ENCODE measurements around the gene ABHD1.

The ABHD1 gene

DNA sequence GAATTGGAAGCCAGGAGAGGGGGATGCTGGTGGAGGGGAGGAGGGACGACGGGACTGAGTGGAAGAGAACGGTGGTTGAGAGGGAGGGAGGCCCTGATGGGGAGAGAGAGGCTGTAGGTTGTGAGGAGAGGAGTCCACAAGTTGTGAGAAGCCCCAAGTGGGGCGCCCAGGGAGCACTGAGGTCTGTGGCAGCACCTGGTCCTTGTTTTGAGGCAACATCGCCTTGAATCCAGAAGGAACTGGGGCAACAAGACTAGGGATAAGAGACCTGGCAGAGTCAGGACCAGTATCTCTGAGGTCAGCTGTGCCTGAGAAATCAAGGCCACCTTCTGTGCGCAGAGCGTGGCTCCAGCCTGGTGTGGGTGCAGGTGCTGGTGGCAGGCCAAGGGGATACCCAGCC, 14.5 kb downstream of the ABHD1 start:
- no peak for DNase-seq

DNA sequence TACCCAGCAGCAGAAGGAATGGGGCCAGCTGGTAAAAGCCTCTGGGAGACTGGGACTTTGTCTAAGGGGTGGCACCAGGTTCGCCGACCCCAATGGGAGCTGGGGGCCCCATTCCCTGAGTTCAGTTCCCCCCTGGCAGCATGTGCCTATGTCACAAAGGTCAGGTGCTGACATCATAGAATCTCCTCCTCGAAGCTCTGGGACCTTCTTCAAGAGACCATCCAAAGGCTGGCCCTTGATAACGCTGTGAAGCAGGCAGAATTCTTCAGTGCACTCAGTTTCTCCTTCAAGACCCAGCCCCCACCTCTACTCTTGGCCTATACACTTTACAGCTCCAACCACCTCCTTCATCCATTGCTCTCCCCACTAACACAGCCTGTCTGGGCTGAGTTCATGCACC, 15.7 kb downstream of the ABHD1 start, which contains the start of gene PRR30:
Gene PRR30, minus strand, starts transcription at position 101 of the 400 bp plus-strand sequence. CDS start 1,081 bp downstream, outside the sequence.
- DNase-seq, result no peak

DNA sequence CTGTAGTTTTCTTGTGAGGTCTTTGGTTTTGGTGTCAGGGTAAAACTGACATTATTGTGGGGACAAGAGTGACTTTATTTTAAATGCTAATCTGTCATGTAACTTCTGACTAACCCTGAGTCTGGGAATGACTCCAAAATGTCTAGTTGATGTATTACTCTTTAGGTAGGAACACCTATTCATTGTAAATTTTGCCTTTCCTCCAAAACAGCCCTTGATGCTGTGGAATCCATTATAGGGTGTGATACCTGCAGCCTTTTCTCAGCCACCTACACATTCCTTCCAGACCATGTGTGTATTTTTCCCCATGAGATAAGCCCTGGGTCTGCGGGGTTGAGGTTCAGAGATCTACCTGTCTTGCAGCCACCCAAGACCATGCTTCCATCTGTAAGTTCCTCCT, 19.7 kb downstream of the ABHD1 start:
- DNase-seq, result no peak

DNA sequence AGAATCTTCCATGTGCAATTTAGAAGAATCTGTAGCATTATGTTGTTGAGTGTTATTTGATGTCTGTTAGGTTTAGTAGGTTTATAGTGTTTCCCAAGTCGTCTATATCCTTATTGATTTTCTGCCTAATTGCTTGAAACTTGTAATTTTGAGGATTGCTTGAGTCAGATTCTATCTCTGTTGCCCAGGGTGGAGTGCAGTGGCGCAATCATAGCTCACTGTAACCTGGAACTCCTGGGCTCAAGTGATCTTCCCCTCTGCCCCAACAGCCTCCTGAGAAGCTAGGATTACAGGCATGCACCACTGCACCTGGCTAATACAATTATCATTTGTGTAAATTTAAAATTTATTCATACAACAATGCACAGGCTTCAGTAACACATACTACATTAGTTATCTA, 22.1 kb downstream of the ABHD1 start:
- DNase-seq, result no peak

DNA sequence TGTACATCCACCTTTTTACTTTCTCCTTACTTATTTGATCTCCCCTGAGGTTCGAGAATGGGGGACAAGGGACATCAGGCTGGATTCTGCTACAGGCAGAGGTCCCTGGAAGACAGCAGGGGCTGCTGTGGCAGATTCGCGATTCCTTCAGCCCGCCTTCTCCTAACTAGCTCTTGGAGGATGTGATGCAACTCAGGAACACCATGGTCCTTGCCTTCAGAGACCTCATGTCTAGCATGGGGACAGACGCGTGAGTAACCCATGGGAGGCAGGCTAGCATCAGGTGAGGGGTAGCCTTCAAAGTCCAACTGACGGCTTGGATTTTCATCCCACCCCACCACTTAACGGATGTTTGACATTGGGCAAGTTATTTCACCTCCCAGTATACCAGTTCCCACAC, 24.3 kb downstream of the ABHD1 start:
- DNase-seq, result no peak

DNA sequence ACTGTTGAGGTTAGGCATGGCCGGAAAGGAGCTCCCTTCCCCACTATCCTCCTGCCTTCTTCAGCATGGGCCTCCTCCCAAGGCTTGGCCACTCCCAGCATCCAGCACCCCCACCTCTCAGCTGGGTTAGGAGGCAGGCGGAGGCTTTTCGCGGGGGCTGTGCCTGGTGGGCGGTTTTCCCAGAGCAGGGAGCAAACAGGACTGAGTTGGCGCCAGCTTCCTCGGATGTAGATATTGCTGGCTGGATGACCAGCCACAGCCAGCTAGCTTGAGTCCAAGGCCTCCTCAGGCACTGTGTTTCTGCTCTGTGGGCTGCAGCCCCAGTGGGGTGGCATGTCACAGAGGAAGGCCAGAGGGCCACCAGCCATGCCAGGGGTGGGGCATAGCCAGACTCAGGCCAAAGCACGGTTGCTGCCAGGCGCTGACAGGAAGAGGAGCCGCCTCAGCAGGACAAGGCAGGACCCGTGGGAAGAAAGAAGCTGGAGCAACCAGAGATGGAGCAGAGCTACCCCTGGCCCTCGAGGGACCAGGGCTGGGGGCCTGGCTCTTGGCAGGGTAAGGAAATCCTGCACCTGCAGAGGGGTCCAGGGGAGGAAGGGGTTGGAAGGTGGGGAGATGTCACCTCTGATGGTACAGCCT, 25.3 kb downstream of the ABHD1 start, which contains the start of gene TCF23:
Gene TCF23, plus strand, starts transcription at position 204 of the 639 bp plus-strand sequence. Its CDS starts 130 bp downstream, at position 334.
- DNase-seq, result no peak

DNA sequence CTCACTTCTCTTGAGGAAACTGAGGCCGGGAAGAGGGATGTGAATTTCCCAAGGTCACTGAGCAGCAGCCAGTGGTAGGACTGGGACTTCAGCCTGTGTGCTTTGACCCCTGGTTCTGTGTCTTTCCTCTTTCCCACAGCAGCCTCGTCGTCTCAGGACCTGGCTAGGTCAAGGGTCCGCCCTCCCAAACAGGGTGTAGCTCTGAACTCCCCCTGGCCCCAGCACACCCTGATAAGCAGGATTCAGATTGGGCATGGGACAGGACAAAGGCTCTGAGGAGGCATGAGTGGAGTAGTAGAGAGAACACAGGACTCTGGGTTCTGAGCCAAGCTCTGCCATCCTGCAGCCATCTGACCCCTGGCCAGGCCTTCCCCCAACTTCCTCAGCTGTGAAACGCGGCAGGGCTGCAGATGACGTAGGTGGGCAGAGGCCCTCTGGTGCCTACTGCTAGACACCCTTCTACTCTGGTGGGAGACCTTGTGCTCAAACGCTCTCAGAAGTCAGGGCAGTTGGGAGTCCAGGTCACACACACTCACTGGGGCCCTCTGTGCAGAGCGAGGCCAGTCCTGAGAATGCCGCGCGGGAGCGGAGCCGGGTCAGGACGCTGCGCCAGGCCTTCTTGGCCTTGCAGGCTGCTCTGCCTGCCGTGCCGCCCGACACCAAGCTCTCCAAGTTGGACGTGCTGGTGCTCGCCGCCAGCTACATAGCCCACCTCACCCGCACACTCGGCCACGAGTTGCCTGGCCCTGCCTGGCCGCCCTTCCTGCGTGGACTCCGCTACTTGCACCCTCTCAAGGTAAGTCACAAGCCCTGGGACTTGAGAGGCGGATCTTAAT, 26.2 kb downstream of the ABHD1 start:
- no peak for DNase-seq

DNA sequence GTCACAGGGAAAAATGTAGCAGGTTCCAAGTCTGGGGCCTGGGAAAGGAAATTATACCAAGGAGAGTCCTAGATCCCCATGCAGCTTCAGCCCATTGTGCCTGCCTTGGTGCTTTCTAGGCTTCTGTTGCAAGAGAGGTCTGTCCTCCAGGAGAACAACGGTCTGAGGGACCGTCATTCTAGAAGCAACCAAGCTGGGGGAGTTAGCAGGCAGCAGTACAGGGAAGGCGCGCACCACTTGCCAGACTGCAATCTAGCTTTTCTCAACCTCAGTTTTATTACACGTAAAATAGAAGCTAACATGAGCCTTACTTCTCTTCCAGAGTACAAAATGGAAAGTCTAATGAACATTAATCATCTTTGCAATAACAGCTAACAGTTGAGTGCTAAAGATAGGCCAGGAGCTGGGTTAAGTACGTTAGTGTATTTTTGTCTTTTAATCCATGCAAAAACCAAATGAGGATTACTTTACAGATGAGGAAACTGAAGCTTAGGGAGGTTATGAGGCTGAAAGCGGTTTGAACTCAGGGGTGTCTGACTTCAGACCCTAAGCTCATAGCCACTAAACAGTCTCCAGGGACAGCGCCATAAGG, 27.1 kb downstream of the ABHD1 start:
- DNase-seq, result no peak

DNA sequence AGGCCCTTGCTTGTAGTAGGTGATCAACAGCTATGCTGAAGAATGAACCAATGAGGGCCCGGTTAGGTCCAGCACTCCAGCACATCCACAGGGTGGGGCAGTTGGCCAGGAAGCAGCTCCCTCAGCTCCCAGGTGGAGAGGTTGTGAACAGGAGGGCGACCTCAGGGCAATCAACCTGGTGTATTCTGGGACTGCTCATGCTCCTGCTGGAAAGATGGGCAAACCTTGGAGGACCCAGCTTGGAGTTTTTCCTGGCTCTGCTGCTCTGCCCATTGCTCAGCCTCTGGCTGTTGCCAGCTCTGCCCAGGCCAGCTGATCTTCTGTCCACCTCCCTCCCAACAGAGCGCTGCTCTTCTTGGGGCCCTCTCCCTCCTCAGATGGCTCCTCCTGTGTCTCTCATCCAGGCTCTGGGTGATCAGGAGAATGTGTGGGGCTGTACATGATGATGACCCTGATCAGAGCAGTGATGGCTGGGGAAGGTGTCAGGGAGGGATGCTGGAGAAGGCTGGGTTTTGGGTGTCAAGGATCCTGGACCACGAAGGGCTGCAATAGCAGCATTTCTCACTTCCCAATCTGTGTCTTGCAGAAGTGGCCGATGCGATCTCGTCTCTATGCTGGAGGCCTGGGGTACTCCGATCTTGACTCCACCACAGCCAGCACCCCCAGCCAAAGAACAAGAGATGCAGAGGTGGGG, 28.6 kb downstream of the ABHD1 start:
- DNase-seq, result no peak

DNA sequence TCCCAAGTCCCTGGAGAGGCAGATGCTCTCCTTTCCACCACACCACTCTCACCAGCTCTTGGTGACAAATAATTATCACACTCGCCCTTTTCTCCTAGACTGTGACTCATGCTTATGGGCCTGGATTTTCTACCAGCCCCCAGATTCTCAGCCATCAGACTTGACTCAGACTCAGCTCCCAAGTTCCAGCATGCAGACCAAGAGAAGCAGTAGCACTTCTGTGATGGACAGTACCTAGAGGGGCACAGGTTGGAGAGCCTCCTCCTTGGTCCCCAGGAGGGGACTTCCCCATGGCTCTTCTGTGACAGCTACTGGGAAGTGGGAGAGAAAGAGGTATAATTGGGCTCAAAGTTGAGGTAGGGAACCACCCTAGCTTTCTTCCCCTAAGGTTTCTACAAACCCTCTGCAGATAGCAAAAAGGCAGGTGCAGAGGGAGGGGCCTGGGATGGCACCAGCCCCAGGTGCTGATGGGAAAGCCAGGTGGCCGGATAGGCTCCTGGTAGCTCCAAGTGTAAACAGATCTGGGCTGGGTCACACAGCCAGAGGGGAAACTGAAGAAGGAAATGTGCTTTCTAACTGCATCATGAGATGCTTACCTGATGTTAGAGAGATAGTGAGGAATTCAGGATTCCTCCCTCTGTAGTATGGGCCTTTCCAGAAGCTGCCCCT, 29.3 kb downstream of the ABHD1 start:
- DNase-seq, result no peak

DNA sequence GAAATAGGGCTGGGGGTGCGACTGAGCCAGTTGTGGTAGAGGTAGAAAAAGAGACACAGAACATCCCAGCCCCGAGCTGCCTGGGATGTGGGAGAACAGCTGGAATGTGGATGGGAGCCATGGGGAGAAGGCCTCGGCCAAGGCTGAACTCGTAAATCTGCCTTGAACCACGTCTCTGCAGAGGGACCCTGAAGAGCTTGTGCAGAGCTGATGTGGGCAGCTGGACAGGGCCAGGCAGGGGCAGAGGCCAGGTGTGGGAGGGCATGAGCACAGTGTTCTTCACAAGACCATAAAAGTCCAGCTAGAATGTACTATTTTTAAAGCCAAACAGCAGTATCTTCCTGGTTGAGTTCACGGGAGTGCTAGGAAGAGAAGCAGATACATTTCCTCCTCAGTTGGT, 30.9 kb downstream of the ABHD1 start:
- no peak for DNase-seq

DNA sequence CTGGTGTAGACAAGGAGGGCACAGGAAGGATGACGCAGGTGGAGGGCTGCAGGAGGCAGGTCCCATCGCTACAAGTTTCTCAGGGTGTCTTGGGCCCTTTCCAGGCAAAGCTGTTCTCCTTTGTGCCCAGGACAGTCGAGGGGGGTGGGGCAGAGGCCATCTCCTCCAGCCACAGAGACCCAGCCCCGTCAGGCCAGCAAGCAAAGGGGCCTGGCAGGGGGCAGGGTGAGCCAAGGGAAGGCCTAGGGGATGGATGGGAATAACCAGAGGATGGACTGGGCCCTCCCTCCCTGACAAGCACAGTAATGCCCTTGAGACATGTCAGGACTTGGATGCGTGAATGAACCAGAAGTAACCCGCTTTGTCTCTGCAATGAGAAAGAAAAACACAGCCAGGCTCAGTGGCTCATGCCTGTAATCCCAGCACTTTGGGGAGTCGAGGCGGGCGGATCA, 31.5 kb downstream of the ABHD1 start:
- DNase-seq, result no peak

DNA sequence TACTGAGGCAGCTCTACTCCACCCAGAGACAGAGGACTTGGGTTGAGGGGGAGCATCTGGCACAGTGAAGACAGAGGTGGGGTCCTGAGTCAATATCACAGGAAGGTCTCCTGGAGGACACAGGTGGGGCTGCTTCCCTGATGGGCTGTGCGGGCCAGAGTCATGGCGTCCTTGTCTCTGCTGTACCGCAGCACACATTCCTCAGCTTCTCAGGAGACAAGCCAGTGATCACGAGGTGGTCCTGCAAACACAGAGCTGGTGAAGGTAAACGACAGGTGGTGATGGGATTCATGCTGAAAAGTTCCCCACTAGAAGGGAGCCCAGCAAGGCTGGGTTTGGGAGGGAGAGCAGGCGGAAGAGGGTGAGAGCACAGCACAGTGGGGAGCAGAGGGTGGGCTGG, 34.9 kb downstream of the ABHD1 start:
- no peak for DNase-seq

DNA sequence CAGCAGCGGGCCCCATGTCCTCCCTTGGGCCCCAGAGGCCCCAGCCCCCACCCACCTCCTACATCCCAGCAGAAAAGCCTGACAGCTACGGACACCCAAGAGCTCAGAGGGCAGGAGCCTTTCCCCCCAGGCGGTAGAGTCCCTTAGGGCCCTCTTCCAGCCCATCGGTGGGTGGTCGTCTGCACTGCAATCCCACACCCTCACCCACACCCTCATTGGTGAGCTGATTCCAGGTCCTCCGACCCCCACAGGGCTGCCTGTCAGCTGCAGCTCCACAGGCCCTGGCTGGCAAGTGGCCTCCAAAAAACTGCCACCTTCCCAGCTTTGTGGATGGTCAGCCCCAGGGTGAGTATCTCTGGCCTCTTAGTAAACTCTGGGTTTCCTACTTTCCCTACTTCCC, 35.7 kb downstream of the ABHD1 start:
- DNase-seq, result no peak

DNA sequence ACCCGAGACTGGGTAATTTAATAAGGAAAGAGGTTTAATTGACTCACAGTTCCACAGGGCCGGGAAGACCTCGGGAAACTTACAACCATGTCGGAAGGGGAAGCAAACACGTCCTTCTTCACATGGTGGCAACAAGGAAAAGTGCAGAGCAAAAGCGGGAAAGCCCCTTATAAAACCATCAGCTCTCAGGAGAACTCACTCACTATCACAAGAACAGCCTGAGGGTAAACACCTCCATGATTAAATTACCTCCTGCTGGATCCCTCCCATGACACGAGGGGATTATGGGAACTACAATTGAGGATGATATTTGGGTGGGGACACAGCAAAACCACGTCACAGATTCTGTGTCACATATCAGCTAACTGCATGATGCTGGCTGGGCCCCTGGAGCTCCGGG, 36.6 kb downstream of the ABHD1 start:
- DNase-seq, result no peak

DNA sequence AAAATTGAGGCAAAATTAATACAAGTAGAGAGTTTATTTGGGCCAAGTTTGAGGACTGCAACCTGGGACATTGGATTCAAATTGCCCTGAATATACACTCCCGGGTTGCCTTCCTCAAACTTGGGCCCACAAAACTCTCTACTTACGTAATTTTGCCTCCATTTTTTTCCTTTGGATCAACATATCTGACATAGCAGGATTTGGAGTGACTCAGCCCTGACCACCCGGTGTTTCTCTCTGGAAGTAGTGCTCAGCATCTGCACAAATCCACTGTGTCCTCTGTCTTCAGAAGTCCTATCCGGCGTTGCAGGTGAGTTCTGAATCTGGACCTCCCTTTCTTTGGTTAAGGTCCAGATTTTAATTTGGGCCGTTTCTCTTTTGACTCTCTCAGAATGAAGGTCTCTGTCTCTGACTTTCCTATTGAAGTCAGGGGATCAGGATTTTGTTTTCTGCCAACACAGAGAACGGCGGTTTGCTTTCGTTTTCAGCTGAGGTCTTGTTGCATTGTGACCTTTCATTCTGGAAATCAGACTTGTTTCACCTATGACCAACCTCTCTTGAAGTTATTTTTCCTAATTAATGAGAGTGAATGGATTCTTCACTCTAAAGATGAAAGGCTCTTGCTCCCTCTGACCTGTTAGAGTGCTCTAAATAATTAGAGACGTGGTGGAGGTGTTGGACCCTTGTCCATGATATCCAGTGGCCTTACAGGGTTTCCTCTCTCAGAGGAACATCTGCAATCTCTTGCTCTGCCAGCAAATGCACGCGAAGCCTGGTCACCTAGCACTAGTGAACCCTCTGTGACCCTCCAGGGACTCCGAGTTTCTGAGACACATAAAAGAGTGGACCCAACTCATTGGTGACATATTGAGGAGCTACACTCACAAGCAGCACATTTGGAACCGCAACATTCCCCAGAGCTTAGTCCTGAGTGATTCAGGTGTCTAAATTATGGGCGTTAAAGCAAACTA, 38.8 kb downstream of the ABHD1 start:
- DNase-seq, result no peak

DNA sequence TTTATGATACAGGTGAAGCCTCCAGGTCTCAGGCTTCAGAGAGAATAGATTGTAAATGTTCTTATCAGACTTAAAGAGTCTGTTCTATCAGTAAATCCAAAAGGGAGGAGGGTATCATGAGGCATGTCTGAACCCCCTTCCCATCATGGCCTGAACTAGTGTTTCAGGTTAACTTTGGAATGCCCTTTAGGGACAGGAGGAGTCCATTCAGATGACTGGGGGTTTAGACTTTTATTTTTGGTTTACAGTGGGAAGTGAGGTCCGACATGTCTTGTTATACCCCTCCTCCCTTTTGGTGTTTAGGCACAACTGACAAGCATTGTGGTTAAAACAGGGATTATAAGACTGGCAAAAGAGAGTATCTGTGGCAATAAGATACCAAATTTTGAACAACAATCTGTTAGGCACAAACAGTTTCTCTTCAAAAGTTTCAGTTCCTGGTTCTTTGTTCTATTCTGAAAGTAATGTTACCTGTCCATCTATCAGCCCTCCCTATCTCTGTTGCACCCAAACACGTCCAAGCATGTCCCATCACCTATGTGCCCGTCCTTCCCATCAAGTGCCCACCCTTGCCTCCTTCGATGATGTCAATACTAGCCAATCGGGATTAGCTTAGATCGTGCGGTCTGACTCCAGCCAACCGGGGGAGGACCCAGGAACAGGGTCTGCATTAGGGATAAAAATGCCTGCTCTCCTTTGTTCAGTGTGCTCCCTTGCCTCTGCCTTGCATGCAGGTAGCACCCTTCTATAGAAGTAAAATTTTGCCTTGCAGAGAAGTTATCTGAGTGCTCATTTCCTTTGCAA, 41.5 kb downstream of the ABHD1 start:
- DNase-seq, result no peak

DNA sequence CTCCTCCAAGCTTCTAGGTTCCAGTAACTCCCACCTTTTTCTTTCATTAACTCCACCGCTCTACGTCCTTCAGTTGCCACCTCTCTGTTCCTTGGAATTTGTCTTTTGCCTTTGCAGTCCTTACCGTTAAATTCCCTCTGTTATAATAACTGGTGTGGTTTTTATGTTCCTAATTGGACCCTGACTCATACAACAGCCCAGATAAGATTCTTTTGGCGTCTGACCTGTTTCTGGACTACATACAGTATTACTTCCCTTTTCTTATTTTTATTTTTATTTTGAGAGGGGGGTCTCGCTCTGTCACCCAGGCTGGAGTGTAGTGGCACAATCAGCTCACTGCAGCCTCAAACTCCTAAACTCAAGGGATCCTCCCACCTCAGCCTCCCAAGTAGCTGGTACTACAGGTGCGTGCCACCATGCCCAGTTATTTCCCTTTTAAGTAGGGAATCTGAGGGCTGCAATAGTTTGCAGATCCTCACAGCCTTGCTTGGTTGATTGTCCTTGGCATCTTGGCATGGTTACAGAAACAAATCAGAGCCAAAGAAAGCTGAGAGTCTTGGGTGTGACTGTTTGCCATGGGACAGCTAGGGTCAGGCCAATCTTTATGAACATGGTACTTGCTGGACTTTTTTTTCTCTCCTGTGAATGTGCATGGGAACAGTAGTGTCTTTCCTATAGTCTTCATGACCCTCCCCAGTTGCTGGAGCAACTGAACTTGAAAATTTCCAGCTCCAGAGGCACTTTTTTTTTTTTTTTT, 47.1 kb downstream of the ABHD1 start:
- DNase-seq, result no peak

DNA sequence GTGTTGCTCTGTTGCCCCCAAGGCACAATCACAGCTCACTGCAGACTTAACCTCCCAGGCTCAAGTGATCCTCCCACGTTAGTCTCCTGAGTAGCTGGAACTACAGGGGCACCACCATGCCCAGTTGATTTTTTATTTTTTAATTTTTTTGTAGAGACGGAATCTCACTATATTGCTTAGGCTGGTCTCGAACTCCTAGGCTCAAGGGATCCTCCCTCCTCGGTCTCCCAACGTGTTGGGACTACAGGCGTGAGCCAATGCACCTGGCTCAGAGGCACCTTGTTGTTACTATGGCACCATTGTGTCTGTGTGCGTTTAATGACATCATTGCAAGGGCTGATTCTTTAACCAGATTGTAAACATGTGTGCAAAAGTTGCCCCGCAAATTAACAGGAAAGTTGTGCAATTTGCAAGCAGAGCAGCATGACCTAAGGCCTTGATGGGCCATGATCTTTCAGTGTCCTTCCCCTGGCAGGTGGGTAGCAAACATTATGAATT, 47.8 kb downstream of the ABHD1 start:
- DNase-seq, result no peak

DNA sequence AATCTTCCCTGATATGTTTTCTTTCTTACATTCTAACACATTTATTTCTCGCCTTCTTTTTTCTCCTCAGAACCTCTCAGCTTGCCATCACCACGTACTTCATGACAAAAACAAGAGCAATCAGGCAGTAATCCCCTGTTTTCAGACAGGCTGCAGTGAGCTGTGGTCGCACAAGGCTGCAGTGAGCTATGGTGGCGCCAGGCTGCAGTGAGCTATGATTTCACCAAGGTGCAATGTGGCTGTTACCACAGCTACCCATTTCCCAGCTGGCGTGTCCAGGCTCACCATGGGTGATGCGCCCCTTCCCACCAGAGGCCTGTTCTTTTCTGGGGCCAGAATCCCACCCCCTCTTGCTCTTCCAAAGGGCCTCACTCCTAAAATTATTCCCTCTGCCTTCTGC, 51.0 kb downstream of the ABHD1 start:
- no peak for DNase-seq
